RPMI7951 (cell line): Measurements from ENCODE around the gene FCHO1. TPM values are rescaled to one million over a fixed set of nuclear protein-coding genes. Genes with fewer than 3 reads are reported as not detected.
A peak's percentile ranks its signal among the peaks of the same experiment; 100 is the strongest.

Experiments used
- DNase-seq: peaks from one replicate; pipeline ENCODE4 v3.0.0-alpha.2; 2012; ENCODE audit warnings: low read depth
- total RNA-seq: library from RNA; depleted of rRNA; stranded (reverse); fragments of >200 nt; shearing (Covaris generic); gene quantifications from 2 replicates; pipeline ENCODE4 v1.2.3, GENCODE V29; 2014; rRNA removed

Gene FCHO1, protein sequence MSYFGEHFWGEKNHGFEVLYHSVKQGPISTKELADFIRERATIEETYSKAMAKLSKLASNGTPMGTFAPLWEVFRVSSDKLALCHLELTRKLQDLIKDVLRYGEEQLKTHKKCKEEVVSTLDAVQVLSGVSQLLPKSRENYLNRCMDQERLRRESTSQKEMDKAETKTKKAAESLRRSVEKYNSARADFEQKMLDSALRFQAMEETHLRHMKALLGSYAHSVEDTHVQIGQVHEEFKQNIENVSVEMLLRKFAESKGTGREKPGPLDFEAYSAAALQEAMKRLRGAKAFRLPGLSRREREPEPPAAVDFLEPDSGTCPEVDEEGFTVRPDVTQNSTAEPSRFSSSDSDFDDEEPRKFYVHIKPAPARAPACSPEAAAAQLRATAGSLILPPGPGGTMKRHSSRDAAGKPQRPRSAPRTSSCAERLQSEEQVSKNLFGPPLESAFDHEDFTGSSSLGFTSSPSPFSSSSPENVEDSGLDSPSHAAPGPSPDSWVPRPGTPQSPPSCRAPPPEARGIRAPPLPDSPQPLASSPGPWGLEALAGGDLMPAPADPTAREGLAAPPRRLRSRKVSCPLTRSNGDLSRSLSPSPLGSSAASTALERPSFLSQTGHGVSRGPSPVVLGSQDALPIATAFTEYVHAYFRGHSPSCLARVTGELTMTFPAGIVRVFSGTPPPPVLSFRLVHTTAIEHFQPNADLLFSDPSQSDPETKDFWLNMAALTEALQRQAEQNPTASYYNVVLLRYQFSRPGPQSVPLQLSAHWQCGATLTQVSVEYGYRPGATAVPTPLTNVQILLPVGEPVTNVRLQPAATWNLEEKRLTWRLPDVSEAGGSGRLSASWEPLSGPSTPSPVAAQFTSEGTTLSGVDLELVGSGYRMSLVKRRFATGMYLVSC
- 0.60 and 2.5 TPM in 2 replicates for total RNA-seq

DNA sequence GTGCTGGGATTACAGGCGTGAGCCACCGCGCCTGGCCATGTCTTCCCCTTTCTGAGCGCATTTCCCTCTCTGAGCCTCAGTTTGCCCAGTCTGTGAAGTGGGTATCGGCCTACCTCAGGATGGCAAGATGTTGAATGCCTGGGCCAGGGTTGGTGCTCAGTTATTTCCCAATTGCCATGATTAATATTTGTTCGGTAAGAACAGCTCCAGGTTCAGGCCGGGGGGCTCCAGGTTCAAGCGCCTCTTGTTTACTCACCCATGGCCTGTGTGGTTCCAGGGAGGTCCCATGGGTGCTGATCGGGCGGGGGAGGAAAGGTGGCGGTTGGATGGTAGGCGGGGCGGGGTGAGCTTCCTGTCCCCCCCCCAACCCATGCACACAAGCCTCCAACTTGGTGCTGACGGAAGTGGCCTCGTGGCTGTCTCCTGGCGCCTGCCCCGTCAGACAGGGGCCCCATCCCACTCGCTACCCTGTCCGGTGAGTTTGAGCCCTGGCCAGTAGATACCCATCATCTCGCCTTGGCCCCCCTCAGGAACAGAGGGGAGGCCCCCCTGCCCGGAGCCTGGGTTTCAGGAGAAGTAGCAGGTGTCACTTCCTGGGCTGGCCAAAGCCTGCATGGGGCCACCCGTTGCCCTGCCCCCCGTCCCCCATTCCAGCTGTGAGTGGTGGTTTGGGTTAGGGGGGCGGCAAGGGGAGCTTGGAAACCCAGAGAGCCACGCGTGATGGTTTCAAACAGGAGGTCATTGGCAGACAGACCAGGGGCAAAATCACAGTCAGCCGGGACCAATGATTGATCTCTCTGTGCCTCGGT, at the start of gene FCHO1:
TSS of gene FCHO1 (plus strand) at position 375 of the 809 bp plus-strand sequence. CDS start 3,688 bp downstream, outside the sequence.
- DNase-seq: no peak

DNA sequence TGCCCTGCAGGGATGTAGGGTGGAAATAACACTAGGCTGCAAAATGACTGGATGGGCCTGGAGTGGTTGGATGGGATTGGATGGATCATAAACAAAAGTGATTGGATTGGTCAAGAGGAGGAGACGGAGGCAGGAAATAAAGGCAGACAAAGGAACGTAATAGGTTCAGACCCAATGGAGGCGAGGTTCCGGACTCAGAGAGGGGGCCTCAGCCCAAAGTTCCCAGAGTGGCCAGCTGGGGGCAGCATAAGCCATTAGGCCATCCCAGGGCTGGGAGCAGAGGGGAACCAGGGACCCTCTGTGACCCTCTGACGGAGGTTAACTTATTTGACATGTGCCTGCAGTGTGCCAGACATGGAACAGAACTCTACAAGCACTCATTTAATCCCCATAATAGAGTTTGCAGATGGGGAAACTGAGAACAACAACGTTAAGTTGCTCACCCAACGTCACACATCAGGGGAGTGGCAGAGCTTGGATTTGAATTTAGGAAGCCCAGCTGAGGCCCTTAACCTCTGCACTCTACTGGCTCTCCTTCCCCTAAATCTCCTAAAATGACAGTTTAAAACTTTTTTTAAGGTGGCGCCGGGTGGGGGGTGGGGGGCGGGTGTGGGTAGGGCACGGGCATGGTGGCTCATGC, 47.3 kb upstream of the FCHO1 start:
- DNase-seq: peak; percentile 53

DNA sequence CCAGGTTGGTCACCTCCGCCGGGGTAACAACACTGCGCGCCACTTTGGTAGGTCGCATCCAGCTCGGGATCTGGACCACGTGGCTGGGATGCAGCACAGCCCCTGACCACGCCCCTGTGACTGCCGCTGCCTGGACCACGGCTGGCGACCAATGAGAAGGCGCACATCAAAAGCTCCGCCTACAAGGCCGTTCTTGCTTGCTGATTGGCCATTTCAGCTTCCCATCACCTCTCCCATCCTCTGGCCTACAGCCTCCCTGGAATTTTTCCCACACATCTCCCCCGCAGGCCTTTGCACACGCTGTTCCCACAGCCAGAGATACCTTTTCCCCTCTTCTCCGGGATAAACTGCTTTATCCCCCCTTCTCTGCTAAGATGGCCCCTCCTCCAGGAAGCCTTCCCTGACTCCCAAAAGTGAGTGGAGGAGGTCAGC, 44.5 kb upstream of the FCHO1 start:
- DNase-seq: peak; percentile 15

DNA sequence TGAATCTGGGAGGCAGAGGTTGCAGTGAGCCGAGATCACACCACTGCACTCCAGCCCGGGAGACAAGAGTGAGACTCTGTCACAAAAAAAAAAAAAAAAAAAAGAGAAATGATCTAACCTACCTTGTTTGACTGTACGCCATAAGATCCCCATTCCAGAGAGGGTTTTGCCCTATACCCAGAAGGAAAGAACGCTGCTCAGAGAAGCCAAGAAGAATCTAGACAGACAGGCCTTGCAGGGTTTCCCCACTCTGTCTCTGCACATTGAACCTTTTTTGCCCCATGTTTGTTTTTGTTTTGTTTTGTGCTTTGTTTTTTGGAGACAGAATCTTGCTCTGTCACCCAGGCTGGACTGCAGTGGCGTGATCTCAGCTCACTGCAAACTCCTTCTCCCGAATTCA, 39.4 kb upstream of the FCHO1 start:
- DNase-seq: no peak

DNA sequence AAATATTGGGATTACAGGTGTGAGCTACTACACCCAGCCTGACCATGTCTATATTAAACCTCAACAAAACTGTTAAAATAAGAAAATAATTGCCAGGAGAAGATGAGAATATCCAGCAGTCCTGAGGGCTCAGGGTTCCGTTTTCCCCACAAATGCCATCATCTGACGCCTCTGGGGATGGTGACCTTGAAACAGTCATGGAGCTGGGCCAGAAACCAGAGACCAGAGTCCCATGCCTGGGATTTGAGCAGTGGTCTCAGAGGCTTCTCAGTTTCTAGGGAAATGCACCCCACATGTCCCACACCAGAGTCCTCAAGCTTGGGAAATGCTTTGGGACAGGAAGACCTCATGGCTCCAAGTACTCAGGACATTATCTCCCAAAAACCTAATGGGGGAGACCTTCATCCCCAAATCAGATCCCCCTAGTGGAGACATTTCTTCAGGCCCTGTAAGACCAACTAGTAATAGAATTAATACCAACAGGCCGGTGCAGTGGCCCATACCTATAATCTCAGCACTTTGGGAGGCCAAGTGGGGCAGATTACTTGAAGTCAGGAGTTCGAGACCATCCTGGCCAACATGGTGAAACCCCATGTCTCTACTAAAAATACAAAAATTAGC, 34.9 kb upstream of the FCHO1 start:
- no peak for DNase-seq

DNA sequence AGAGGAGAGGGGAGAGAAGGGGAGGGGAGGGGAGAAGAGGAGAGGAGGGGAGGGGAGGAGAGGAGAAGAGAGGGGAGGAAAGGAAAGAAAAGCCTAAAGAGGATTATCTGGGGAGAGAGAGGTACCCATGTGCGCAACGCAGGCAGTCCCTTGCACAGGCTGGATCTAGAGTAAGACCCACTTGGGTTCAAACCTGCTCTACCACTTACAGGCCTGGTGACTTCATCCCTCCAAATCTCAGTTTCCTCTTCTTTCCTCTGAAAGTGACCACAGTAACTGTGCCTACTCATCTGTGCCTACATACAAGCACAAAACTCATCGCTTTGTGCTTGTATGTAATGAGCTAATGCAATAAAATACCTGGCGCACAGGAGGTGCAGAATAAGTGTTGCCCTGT, 32.7 kb upstream of the FCHO1 start:
- DNase-seq: no peak

DNA sequence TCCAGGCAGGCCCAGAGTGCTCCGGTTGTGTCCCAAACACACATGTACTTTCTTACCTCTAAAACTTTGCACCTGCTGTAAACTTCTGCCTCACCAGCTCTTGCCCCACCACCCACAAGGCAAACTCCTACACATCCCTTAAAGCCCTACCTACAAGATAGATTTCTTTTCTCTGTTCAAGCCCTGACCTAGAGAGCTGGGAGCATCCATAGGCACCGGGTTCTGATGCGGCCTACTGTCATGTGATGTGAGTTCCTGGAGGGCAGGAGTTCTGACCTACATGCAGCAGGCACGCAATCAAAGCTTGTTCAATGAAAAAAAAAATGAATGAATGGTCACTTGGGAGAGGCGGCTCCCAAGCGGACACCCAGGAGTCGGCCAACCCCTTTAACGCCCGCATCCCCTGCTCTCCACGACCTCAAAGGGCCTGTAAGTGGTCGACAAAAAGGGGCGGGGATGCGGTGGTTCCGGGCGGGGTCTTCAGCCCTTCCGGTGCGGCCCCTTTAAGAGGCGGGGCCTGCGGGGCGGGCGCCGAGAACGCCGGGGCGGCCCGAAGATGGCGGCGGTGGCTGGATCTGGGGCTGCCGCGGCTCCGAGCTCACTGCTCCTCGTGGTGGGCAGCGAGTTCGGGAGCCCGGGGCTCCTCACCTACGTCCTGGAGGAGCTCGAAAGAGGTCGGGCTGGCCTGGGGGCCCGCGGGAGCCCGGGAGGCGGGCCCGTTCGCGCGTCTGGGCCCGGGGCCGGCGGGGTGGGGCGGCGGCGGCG, 32.1 kb upstream of the FCHO1 start, which contains the start of gene MAP1S:
TSS of gene MAP1S (plus strand) at position 534 of the 765 bp plus-strand sequence. CDS start at position 557, 23 bp downstream.
- peak; percentile 56 for DNase-seq

DNA sequence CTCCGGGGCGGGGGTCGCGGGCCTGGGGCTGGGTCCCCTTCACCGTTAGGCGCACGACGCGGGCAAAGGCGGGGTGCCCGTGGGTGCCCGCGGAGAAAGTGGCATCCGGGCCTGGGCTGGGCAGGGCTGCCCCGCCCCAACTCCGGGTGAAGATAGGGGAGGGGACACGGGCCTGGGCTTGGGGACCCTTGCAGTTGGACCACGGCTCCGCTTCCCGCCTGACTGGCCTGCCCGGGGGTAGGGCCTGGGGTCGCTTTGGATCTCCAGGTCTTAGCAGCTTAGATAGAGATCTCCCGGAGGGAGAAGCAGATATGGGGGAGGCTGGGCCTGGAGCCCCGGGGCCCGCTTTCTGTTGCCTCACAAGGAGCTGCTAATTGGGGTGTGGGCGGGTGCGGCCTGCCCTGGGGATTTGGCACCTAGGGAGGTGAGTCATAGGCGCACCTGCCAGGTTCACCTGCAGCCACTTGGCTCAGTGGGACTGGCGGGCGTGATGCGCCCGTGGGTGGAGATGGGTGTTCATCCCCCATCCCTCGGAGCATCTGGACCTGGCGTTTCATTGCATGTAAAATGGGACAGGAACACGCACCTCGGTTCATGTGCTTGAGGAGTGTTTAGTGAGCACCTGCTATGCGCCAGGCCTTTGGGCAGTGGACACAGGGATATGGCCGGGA, 31.4 kb upstream of the FCHO1 start:
- no peak for DNase-seq

DNA sequence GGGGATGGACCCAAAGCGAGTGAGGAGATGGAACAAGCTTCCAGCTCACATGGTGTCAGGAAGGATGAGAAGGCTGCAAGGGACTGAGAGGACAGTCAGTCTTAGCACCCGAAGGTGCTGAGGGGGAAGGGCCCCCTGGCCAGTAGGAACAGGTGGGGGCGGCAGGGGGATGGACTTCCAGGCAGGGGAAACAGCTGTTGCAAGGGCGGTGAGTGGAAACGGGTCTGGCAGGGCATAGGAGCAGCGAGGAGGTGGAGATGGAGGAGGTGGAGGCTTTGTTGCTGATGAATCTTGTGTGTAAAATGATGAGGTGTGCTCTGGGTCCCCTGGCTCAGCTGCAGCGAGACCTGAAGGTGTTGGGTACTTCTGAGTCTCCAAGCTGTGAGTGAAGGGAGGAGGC, 30.8 kb upstream of the FCHO1 start:
- DNase-seq: no peak

DNA sequence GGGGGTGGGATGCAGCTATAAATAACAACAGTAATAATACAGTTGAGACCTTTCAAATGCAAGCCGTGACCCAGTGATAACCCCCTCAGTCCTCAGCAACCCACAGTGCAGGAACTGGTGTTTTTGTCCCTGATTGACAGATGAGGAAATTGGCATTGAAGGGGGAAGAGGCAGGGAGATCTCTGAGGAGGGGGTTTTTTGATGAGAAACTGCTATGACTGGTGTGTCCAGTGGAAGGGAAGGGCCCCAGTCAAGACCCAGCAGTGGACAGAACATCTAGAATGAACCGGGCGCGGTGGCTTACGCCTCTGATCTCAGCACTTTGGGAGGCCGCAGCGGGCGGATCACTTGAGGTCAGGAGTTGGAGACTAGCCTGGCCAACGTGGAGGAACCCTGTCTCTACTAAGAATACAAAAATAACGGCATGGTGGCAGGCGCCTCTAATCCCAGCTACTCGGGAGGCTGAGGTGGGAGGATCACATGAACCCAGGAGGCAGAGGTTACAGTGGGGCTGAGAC, 30.1 kb upstream of the FCHO1 start:
- no peak for DNase-seq

DNA sequence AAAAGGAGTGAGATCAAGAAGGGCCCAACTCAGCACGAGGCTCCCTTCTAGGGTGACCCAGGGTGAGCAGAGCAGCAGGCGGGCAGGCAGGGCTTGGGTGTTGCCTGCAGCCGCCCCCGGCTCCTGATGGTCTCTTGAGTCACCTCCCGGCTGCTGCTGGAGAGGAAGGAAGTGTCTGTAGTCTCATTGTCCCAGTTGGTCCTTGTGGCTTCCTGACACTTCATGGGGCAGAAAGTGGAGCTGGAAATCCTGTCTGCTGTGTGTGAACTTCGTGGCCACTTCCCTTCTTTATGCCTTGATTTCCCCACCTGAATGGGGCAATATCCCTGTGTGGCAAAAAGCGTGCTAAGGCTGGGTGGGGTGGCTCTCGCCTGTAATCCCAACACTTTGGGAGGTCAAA, 29.5 kb upstream of the FCHO1 start:
- peak; percentile 47 for DNase-seq

DNA sequence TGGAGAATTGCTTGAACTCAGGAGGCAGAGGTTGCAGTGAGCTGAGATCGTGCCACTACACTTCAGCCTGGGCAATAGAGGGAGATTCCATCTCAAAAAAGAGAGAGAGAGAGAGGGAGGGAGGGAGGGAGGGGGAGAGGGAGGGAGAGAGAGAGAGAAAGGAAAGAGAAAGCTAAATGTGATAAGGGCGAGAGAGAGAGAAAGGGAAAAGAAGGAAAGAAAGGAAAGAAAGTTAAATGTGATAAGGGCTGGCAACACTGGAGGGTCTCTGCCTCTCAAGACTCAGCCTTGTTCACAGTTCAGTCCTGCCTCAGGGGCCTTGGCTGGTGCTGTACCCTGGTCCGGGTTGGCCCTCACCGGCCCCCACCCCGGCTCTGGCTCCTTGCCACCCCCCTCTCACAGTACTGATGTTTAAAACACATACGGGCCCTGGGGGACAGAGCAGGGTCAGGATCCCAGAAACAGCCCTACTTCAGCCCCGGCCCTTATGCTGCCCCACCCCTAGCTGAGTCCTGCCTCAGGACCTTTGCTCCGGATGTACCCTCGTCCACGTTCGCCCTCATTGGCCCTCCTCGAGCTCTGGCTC, 28.5 kb upstream of the FCHO1 start:
- no peak for DNase-seq

DNA sequence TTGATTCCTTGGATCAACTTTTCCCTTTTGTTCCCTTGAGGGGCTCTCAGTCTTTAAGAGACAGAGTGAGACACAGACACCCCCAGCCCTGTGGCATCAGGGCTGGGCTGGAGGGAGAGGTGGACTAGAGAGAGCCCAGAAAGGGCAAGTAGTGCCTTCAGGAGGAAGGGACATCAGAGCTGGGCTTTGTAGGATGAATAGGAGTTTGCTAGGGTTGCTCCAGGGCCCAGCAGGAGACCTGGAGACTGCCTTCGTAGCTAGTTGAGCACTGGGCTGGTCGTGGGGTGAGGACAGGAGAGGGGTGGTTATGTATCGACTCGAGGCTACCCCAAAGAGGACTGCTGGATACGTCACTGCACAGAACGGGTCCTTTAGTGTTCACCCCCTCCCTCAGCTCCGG, 26.6 kb upstream of the FCHO1 start:
- no peak for DNase-seq

DNA sequence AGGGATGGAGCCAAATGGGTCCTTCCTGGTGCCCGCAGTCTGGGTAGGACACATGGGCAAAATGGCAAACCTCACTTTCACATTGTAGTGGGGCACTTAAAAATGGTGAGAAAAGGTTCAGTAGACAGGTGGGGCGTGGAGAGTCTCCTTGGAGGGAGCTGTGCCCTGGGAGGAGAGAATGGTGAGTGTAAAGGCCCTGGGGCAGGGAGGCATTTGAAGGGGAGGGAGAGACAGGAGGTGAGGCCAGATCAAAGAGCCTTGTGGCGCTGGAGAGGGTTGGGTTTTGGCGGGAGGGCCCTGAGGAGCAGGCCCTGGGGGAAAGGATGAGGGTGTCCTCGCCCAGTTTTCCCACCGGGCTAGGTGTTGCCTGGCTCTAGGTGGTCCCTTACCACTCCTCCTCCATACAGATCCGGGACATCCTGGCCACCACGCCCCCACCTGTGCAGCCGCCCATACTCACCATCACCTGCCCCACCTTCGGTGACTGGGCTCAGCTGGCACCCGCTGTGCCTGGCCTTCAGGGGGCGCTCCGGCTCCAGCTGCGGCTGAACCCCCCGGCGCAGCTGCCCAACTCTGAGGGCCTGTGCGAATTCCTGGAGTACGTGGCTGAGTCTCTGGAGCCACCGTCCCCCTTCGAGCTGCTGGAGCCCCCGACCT, 25.7 kb upstream of the FCHO1 start:
- DNase-seq: no peak

DNA sequence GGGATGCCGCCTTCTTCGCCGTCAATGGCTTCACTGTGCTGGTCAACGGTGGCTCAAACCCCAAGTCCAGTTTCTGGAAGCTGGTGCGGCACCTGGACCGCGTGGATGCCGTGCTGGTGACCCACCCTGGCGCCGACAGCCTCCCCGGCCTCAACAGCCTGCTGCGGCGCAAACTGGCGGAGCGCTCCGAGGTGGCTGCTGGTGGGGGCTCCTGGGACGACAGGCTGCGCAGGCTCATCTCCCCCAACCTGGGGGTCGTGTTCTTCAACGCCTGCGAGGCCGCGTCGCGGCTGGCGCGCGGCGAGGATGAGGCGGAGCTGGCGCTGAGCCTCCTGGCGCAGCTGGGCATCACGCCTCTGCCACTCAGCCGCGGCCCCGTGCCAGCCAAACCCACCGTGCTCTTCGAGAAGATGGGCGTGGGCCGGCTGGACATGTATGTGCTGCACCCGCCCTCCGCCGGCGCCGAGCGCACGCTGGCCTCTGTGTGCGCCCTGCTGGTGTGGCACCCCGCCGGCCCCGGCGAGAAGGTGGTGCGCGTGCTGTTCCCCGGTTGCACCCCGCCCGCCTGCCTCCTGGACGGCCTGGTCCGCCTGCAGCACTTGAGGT, 25.0 kb upstream of the FCHO1 start:
- no peak for DNase-seq

DNA sequence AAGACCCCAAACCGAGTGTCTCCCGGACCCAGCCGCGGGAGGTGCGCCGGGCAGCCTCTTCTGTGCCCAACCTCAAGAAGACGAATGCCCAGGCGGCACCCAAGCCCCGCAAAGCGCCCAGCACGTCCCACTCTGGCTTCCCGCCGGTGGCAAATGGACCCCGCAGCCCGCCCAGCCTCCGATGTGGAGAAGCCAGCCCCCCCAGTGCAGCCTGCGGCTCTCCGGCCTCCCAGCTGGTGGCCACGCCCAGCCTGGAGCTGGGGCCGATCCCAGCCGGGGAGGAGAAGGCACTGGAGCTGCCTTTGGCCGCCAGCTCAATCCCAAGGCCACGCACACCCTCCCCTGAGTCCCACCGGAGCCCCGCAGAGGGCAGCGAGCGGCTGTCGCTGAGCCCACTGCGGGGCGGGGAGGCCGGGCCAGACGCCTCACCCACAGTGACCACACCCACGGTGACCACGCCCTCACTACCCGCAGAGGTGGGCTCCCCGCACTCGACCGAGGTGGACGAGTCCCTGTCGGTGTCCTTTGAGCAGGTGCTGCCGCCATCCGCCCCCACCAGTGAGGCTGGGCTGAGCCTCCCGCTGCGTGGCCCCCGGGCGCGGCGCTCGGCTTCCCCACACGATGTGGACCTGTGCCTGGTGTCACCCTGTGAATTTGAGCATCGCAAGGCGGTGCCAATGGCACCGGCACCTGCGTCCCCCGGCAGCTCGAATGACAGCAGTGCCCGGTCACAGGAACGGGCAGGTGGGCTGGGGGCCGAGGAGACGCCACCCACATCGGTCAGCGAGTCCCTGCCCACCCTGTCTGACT, 24.1 kb upstream of the FCHO1 start:
- no peak for DNase-seq

DNA sequence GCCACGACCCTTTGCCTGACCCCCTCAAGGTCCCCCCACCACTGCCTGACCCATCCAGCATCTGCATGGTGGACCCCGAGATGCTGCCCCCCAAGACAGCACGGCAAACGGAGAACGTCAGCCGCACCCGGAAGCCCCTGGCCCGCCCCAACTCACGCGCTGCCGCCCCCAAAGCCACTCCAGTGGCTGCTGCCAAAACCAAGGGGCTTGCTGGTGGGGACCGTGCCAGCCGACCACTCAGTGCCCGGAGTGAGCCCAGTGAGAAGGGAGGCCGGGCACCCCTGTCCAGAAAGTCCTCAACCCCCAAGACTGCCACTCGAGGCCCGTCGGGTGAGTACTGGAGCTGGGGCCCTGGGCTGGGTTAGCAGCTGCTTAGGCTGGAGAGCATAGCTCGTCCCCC, 23.4 kb upstream of the FCHO1 start:
- no peak for DNase-seq
